Measurements from ENCODE around the gene PEX13. TPM values are rescaled to one million over a fixed set of nuclear protein-coding genes. Genes with fewer than 3 reads are reported as not detected.

The PEX13 gene
- total and polyA plus RNA-seq, 2 donors (not counting 3 experiments of a cell fraction or from before 2014, with no cell fraction given) = 18.0 to 21.0 TPM

DNA sequence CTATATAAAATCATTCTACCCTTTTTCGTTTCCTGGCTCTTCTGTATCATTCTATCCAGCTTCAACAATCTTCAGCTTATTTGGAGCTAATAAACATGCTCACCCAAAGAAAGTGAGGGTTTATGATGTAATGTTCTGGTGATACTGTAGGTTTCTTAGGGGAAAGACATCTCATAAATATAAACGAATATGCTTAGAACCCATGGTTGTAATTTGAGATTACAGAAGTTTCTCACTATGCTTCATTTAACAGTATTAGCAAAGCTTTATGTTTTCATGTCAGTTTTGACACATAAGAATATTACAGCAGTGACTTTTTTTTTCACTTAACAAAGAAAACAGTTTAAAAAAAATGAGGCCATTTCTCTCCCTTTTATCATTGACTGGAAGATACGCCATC lies 11.8 kb upstream of the PEX13 start:
- intact Hi-C loops (cut with micrococcal nuclease) (no loop called here), dilution Hi-C loops (cut with MboI; ENCODE audit: extremely low pct_ligation_motif_present, low sequenced_read_pairs) (no loop called here)
- Histone ChIP-seq H3K4me2 (ENCODE audit: insufficient read depth, low read length) (no peak overlapping the region), H3K9me3 (replicated peaks; ENCODE audit: control insufficient read depth, insufficient read depth, low read length) (no peaks in the 10 kb centered on the region), H3K36me3 (ENCODE audit: control insufficient read depth in 2 of 2, extremely low read depth in 1 of 2, insufficient read depth in 2 of 2, low read length in 2 of 2) (no peaks in the 10 kb centered on the region), H3K4me1 (ENCODE audit: control insufficient read depth, extremely low read depth, insufficient read depth, low read length) (no peaks in the 10 kb centered on the region), H3K9ac (replicated peaks; ENCODE audit: extremely low read depth, insufficient read depth, low read length) (no peak overlapping the region), H2AFZ (ENCODE audit: low read depth, low read length) (no peak overlapping the region), H4K20me1 (replicated peaks; ENCODE audit: control insufficient read depth, extremely low read depth, insufficient read depth, low read length) (no peaks in the 10 kb centered on the region), H3K27me3 (ENCODE audit: control insufficient read depth in 2 of 2, insufficient read depth in 2 of 2, low read length in 2 of 2) (no peaks in the 10 kb centered on the region), H3K9me1 (replicated peaks; ENCODE audit: control insufficient read depth, extremely low read depth, insufficient read depth, low read length) (no peaks in the 10 kb centered on the region), H3K79me2 (ENCODE audit: control insufficient read depth, insufficient read depth, low read length) (no peaks in the 10 kb centered on the region), H3K4me3 (replicated peaks in 1 of 3; ENCODE audit: insufficient read depth in 1 of 3, low read depth in 1 of 3, low read length in 3 of 3) (no peak overlapping the region), H3K27ac (ENCODE audit: insufficient read depth, low read depth, low read length) (no peak overlapping the region)
- FAIRE-seq = no peak
- ChIA-PET CTCF (no interaction called here), POLR2A (no interaction called here)
- no peak for TF ChIP-seq FOS (IDR thresholded peaks at IDR 0.05; ENCODE audit: borderline replicate concordance, insufficient read depth, low read length)
- TF ChIP-seq GATA2 (IDR thresholded peaks at IDR 0.05; ENCODE audit: insufficient read depth, insufficient read length, low read depth, low read length) = no peak
- no peak for TF ChIP-seq JUN (IDR thresholded peaks at IDR 0.05; ENCODE audit: borderline replicate concordance, insufficient read depth, insufficient read length, low read depth)
- TF ChIP-seq, protein P1, sequence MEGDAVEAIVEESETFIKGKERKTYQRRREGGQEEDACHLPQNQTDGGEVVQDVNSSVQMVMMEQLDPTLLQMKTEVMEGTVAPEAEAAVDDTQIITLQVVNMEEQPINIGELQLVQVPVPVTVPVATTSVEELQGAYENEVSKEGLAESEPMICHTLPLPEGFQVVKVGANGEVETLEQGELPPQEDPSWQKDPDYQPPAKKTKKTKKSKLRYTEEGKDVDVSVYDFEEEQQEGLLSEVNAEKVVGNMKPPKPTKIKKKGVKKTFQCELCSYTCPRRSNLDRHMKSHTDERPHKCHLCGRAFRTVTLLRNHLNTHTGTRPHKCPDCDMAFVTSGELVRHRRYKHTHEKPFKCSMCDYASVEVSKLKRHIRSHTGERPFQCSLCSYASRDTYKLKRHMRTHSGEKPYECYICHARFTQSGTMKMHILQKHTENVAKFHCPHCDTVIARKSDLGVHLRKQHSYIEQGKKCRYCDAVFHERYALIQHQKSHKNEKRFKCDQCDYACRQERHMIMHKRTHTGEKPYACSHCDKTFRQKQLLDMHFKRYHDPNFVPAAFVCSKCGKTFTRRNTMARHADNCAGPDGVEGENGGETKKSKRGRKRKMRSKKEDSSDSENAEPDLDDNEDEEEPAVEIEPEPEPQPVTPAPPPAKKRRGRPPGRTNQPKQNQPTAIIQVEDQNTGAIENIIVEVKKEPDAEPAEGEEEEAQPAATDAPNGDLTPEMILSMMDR (IDR thresholded peaks at IDR 0.05; ENCODE audit: extremely low read depth in 1 of 2, insufficient read depth in 1 of 2, low read depth in 1 of 2, low read length in 2 of 2) = no peak
- TF ChIP-seq MYC (IDR thresholded peaks at IDR 0.05; ENCODE audit: low read depth, low read length) = no peak
- TF ChIP-seq, protein P2, sequence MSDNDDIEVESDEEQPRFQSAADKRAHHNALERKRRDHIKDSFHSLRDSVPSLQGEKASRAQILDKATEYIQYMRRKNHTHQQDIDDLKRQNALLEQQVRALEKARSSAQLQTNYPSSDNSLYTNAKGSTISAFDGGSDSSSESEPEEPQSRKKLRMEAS (IDR thresholded peaks at IDR 0.05; ENCODE audit: insufficient read depth, insufficient read length) = no peak
- TF ChIP-seq POLR2AphosphoS5 (IDR thresholded peaks at IDR 0.05; ENCODE audit: insufficient read depth, low read depth, low read length) = no peak
- TF ChIP-seq EZH2 (IDR thresholded peaks at IDR 0.05; ENCODE audit: borderline replicate concordance, low read depth, low read length, severe bottlenecking) = no peak
- TF ChIP-seq POLR2A (IDR thresholded peaks at IDR 0.05; ENCODE audit: low read depth, low read length) = no peak
- DNase-seq (ENCODE audit: low read depth, low spot score) = no peak
- BruUV-seq (replicated peaks) = no TSS peak
